ENCODE measurements around the gene ADAMTS13. TPM values are rescaled to one million over a fixed set of nuclear protein-coding genes. Genes with fewer than 3 reads are reported as not detected.

Gene ADAMTS13
- total RNA-seq (2022; extraction: Qiagen RNA extraction), result 0.30 to 0.49 TPM (median 0.40 TPM) in 5 replicates

DNA sequence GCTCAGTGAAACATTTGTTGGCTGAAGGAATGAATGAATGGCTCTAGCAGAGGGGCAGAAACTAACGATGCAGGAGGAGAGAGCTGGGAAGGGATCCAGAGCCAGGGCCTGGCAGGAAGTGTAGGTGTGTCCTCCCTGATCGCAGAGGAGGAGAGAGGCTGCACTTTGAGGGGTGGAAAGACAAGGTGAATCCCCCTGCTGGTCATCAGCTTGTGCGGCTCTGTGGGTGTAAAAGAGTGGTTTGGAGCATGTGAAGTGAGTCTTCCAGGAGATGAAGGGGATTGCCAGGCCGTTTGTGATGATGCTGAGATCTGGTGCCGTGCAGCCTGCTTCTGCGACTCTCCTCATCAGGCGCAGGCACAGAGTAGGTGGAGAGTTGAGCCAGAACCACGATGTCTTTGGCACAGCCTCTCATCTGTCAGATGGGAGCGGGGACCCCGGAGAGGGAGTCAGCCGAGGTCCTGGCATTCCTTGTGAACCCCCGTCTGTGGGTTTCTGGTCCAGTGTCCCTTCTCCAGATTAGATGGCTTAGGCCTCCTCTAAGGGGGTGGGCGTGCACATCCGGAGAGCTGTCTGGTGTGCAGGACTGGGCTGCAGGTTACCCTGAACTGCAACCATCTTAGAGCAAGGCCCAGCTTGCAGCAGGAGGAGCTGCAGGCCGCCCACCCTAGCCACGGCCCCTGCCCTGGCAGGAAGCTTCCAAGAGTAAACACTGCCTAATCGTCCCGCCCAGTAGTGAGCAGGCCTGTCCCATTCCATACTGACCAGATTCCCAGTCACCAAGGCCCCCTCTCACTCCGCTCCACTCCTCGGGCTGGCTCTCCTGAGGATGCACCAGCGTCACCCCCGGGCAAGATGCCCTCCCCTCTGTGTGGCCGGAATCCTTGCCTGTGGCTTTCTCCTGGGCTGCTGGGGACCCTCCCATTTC lies at the start of gene ADAMTS13:
Gene ADAMTS13, plus strand, starts transcription at position 753 of the 928 bp plus-strand sequence. Its CDS starts 77 bp downstream, at position 830.

DNA sequence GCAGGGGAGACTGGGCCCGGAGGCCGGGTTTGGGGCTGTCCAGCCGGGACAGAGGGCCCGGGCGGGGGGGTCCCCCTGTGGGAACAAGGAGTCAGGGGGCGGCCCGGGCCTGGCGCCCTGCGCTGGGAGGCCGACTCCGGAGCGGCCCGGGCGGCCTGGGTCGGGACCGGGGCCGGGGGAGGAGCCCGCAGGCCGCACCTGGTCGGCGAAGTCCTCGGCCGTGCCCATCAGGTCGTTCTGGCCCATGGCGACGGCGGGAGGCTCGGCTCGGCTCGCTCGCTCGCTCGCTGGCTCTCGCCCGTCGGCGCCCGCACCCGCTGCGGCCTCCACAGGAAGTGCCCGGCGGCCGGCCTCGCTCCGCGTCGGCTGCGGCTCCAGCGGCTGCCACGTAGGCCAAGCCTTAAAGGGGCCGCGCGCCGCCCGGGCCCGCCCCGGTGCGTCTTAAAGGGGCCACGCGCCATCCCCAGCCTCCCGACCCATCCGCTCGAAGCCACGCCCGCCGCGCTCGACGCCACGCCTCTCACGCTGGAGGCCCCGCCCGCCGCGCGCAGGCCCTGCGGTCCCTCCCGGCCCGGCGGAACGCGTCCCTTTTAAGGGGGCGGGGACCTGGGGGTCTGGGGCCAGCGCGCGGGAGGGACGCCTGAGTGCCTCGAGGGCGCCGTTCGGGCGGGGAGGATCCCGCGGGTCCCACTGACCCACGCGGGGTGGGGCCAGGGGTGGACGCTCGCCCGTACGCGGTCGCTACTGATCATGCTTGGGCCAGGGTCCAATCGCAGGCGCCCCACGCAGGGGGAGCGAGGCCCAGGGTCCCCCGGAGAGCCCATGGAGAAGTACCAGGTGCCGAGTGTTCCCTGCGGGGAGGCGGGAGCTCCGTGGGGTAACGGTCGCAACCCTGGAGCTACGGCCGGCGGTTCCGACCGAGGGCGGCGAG lies 46.2 kb upstream of the ADAMTS13 start, which contains the start of the genes STKLD1 and SURF4:
Gene STKLD1, plus strand, starts transcription at position 643 of the 931 bp plus-strand sequence. Its CDS starts 108 bp downstream, at position 751.
Gene SURF4, minus strand, starts transcription at position 337 of the 931 bp plus-strand sequence. Its CDS starts 91 bp downstream, at position 246.

DNA sequence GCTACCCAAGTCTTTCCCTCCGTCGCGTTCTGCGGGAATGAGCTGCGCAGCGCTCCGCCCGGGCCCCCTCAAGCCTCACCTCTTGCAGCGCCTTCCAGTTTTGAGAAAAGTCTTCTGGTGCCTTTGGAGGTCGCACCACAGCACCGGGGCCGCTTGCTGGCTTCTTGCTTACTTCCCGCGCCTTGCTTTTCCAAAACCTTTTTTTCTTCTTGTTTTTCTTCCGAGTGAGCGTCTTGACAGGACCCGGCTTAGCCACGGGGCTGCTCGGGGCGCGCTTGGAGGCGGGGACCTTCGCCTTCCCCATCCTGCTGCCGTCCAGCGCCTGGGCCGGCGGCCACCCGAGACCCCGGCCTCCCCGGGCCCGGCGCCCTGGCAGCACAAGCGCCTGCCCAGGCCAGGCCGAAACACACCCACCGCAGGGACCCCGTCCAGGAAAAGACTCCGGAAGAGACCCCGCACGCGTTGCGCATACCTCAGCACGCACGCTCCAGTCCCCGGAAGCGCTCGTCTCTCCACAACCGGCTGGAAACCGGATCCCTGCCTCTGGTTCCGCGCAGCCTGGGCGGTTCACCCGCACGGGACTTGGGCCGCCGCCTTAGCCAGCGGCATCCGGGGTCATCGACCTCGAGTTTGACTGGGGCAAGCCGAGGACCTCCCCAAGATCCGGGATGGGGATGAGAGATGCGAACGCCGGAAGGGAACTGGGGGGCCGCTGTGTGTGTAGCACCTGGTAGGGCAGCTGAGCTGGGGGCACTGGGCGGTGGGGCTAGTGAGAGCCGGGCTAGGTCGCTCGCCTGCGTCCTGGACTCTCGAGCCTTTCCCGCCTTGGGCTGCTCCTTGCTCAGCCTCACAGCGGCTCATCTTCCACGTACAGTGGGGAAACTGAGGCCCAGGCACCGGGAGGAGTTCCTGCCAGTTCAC lies 4.4 kb upstream of the ADAMTS13 start, which contains the start of gene REXO4:
Gene REXO4, minus strand, starts transcription at position 470 of the 921 bp plus-strand sequence. Its CDS starts 166 bp downstream, at position 304.

DNA sequence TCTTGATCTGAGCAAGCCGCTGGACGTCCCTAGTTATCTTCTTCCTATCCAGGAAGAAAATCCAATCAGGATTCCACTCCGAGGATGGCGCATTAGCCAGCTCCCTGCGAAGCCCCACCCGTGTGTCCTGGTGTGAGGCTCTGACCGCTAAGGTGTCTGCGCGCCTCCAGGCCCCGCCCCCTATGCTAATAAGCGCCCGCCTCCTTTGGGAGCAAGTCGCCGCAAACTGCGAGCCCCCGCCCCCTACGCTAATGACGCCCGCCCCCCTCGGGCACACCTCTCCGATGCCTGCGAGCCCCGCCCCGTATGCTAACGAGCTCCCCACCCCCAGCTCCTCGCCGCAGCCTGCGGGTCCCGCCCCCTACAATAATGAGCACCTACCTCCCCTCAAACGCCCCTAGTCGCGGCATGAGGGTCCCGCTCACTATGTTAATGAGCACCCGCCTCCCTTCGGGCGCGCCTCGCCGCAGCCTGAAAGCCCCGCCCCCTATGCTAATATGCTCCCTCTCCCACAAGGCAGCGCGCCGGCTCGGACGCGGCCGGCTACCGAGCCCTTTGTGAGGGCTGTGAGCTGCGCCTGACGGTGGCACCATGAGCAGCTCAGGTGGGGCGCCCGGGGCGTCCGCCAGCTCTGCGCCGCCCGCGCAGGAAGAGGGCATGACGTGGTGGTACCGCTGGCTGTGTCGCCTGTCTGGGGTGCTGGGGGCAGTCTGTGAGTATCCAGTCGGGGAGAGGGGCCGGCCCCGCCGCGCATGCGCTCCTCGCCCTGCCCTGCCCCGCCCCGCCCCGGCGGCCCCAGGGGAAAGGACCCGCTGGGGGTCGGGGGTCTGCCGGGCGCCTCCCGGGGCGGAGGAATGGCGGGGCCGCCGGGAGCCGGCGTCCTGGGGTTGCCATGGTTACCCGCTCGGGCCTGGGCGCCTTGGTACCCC lies 37.6 kb downstream of the ADAMTS13 start, which contains the start of gene CACFD1:
Gene CACFD1, plus strand, starts transcription at position 503 of the 929 bp plus-strand sequence. Its CDS starts 89 bp downstream, at position 592.

DNA sequence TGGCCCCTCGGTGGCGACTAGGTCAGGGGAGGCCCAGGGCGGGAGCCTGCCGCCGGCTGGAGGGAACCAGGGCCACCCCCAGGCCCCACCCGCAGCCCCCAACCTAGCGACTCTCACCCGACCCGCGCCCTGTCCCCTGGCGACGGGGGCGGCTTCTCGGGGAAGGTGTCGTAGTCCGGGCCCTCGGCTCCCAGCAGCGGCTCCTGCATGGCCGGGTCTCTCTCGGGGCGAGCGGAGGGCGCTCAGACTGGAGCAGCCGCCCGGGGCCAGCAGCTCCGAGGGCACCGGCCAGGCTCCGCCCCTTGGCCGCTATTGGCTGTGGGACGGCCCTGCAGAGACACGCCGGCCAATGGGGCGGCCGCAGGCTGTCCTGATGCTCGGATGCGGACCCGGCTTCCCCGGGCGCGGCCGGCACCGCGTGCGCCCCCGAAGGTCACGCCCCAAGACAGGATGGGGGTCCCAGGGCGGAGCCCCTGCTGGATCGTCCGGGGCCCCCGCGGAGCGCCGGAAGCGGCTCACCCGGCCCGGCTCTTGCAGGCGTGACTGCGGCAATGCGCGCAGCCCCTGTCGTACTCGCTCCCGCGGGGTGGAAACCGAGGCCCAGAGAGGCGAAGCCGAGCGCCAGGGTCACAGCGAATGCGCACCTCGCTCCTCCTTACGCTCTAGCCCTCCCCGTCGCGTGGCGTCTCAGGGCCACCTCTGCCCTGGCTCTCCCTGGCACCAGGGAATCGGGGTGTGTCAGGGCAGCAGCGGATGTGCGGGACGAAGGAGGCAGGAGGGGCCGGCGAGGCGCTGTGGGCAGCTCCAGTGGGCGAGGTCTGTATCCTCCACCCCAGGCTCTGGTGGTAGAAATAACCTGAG lies 56.9 kb downstream of the ADAMTS13 start, which contains the start of gene SLC2A6:
Gene SLC2A6, minus strand, starts transcription at position 249 of the 861 bp plus-strand sequence. Its CDS starts 40 bp downstream, at position 209.

Other genes with a start within 250 kb of the ADAMTS13 start
- gene OBP2B, start 213.1 kb upstream of the ADAMTS13 start, total RNA-seq (2022; extraction: Qiagen RNA extraction), result not detected in 5 replicates
- gene ABO, start 147.2 kb upstream of the ADAMTS13 start, total RNA-seq (2022; extraction: Qiagen RNA extraction), result not detected in 5 replicates
- gene SURF6, start 86.2 kb upstream of the ADAMTS13 start, total RNA-seq (2022; extraction: Qiagen RNA extraction), result 19.8 to 27.8 TPM (median 23.8 TPM) in 5 replicates
- 19.2 to 29.6 TPM (median 29.4 TPM) in 5 replicates for gene MED22, start 74.2 kb upstream of the ADAMTS13 start, total RNA-seq (2022; extraction: Qiagen RNA extraction)
- gene RPL7A, start 74.1 kb upstream of the ADAMTS13 start, total RNA-seq (2022; extraction: Qiagen RNA extraction), result 3,041 to 3,423 TPM (median 3,202 TPM) in 5 replicates
- gene SURF1, start 65.9 kb upstream of the ADAMTS13 start, total RNA-seq (2022; extraction: Qiagen RNA extraction), result 36.0 to 40.4 TPM (median 37.1 TPM) in 5 replicates
- 40.8 to 52.9 TPM (median 47.3 TPM) in 5 replicates for gene SURF2, start 65.8 kb upstream of the ADAMTS13 start, total RNA-seq (2022; extraction: Qiagen RNA extraction)
- gene SURF4, start 46.3 kb upstream of the ADAMTS13 start, total RNA-seq (2022; extraction: Qiagen RNA extraction), result 168 to 224 TPM (median 215 TPM) in 5 replicates
- gene STKLD1, start 46.0 kb upstream of the ADAMTS13 start, total RNA-seq (2022; extraction: Qiagen RNA extraction), result 0.44 to 1.2 TPM (median 0.73 TPM) in 5 replicates
- gene REXO4, start 4.4 kb upstream of the ADAMTS13 start, total RNA-seq (2022; extraction: Qiagen RNA extraction), result 27.2 to 37.6 TPM (median 33.8 TPM) in 5 replicates
- 2.5 to 5.0 TPM (median 4.2 TPM) in 5 replicates for gene CACFD1, start 37.6 kb downstream of the ADAMTS13 start, total RNA-seq (2022; extraction: Qiagen RNA extraction)
- gene SLC2A6, start 56.7 kb downstream of the ADAMTS13 start, total RNA-seq (2022; extraction: Qiagen RNA extraction), result 12.7 to 20.1 TPM (median 17.2 TPM) in 5 replicates
- gene MYMK, start 102.6 kb downstream of the ADAMTS13 start, total RNA-seq (2022; extraction: Qiagen RNA extraction), result not detected in 5 replicates
- gene ADAMTSL2, start 112.3 kb downstream of the ADAMTS13 start, total RNA-seq (2022; extraction: Qiagen RNA extraction), result not detected in 5 replicates
- gene FAM163B, start 187.0 kb downstream of the ADAMTS13 start, total RNA-seq (2022; extraction: Qiagen RNA extraction), result not detected in 5 replicates
- gene DBH, start 214.0 kb downstream of the ADAMTS13 start, total RNA-seq (2022; extraction: Qiagen RNA extraction), result not detected in 5 replicates

Data from A549 treated with dexamethasone at 1 μM for 4 hours (cell line).